ENCODE data around the gene IP6K2.

Gene IP6K2

DNA sequence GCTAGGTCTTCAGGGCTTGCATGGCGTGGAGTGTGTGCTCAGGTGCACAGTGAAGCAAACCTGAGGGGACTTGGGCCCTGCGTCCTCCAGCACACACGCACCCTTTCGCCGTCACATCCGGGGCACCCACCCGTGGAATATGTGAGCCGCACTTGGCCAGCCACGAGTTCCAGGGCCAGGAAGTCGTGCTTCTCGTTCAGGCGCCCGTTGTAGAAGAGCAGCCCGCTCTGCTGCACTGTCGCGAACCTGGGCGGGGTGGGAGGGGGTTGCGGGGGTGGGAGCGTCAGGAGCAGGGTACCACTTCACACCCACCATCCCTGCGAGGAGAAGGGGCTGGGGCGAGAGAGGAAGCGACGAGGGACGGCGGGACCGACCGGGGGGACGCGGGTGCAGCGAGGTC is 61.4 kb downstream of the IP6K2 start:
- DNase-seq (ENCODE audit: low read depth, low spot score) = no peak
- Histone ChIP-seq H3K36me3 (ENCODE audit: insufficient read depth, insufficient read length, low read length) (peaks cover 52% of the 10 kb centered on the region), H3K9me3 (ENCODE audit: insufficient read depth, low read length) (no peaks in the 10 kb centered on the region), H3K27me3 (ENCODE audit: insufficient read depth, insufficient read length) (peaks cover 7% of the 10 kb centered on the region), H3K4me3 (ENCODE audit: insufficient read length, low read depth) (no peak overlapping the region), H3K9ac (ENCODE audit: insufficient read length, low read depth) (no peak overlapping the region), H3K4me1 (ENCODE audit: insufficient read depth, insufficient read length) (peaks cover 7% of the 10 kb centered on the region)
- no peak for TF ChIP-seq YY1 (IDR thresholded peaks at IDR 0.05; ENCODE audit: insufficient read depth, insufficient read length)
- TF ChIP-seq ZNF274 (IDR thresholded peaks at IDR 0.05; ENCODE audit: low read depth, low read length) = no peak
- no peak for TF ChIP-seq SUZ12 (IDR thresholded peaks at IDR 0.05; ENCODE audit: extremely low read depth, insufficient read depth, insufficient read length)

DNA sequence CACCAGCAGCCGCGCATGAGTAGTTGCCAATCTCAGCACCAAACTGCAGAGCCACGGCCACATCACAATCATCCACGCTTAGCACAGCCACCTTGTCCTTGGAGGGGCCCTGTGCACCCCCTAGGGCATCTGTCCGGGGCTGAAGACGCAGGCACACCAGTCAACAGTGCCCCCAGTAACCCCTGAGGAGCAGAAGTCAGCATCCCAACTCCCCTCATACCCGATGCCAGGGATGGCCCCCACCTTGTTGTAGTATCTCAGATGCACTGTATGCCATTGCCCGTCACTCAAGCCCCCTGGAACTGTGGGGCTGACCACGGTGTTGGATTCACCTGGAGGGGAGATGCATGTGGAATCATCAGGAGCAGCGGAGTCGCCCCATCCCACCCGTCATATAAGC is 62.0 kb downstream of the IP6K2 start:
- Histone ChIP-seq H3K4me3 (ENCODE audit: insufficient read length, low read depth) (no peak overlapping the region), H3K4me1 (ENCODE audit: insufficient read depth, insufficient read length) (peaks cover 7% of the 10 kb centered on the region), H3K9ac (ENCODE audit: insufficient read length, low read depth) (no peak overlapping the region), H3K9me3 (ENCODE audit: insufficient read depth, low read length) (no peaks in the 10 kb centered on the region), H3K36me3 (ENCODE audit: insufficient read depth, insufficient read length, low read length) (peaks cover 48% of the 10 kb centered on the region), H3K27me3 (ENCODE audit: insufficient read depth, insufficient read length) (peaks cover 7% of the 10 kb centered on the region)
- TF ChIP-seq YY1 (IDR thresholded peaks at IDR 0.05; ENCODE audit: insufficient read depth, insufficient read length) = no peak
- TF ChIP-seq SUZ12 (IDR thresholded peaks at IDR 0.05; ENCODE audit: extremely low read depth, insufficient read depth, insufficient read length) = no peak
- DNase-seq (ENCODE audit: low read depth, low spot score) = no peak

GRCh38 chr3:48652923-48653715 is 63.9 kb downstream of the IP6K2 start:
- H3K36me3 ChIP-seq (ENCODE audit: insufficient read depth, insufficient read length, low read length) = peaks cover 34% of the 10 kb centered on the region
- TF ChIP-seq SUZ12 (IDR thresholded peaks at IDR 0.05; ENCODE audit: extremely low read depth, insufficient read depth, insufficient read length) (no peak), YY1 (IDR thresholded peaks at IDR 0.05; ENCODE audit: insufficient read depth, insufficient read length) (no peak), ZNF274 (IDR thresholded peaks at IDR 0.05; ENCODE audit: low read depth, low read length) (no peak)

GRCh38 chr3:48651771-48652170 is 65.2 kb downstream of the IP6K2 start:
- Histone ChIP-seq H3K9ac (ENCODE audit: insufficient read length, low read depth) (no peak overlapping the region), H3K27me3 (ENCODE audit: insufficient read depth, insufficient read length) (peaks cover 7% of the 10 kb centered on the region), H3K36me3 (ENCODE audit: insufficient read depth, insufficient read length, low read length) (peaks cover 30% of the 10 kb centered on the region), H3K9me3 (ENCODE audit: insufficient read depth, low read length) (no peaks in the 10 kb centered on the region), H3K4me3 (ENCODE audit: insufficient read length, low read depth) (no peak overlapping the region), H3K4me1 (ENCODE audit: insufficient read depth, insufficient read length) (peaks cover 5% of the 10 kb centered on the region)
- TF ChIP-seq SUZ12 (IDR thresholded peaks at IDR 0.05; ENCODE audit: extremely low read depth, insufficient read depth, insufficient read length) (no peak), ZNF274 (IDR thresholded peaks at IDR 0.05; ENCODE audit: low read depth, low read length) (no peak), YY1 (IDR thresholded peaks at IDR 0.05; ENCODE audit: insufficient read depth, insufficient read length) (no peak)
- no peak for DNase-seq (ENCODE audit: low read depth, low spot score)

More at GRCh38 chr3:48652923-48653715, 63.9 kb downstream of the IP6K2 start:
- Histone ChIP-seq H3K4me1 (ENCODE audit: insufficient read depth, insufficient read length) (peaks cover 7% of the 10 kb centered on the region), H3K4me3 (ENCODE audit: insufficient read length, low read depth) (no peak overlapping the region), H3K27me3 (ENCODE audit: insufficient read depth, insufficient read length) (peaks cover 7% of the 10 kb centered on the region), H3K9ac (ENCODE audit: insufficient read length, low read depth) (no peak overlapping the region), H3K9me3 (ENCODE audit: insufficient read depth, low read length) (no peaks in the 10 kb centered on the region)
- DNase-seq (ENCODE audit: low read depth, low spot score) = no peak

GRCh38 chr3:48650723-48651122 is 66.3 kb downstream of the IP6K2 start:
- no peak overlapping the region for H3K9ac ChIP-seq (ENCODE audit: insufficient read length, low read depth)

GRCh38 chr3:48648188-48648850 is 68.7 kb downstream of the IP6K2 start:
- Histone ChIP-seq H3K4me1 (ENCODE audit: insufficient read depth, insufficient read length) (peaks cover 3% of the 10 kb centered on the region), H3K36me3 (ENCODE audit: insufficient read depth, insufficient read length, low read length) (peaks cover 34% of the 10 kb centered on the region), H3K9me3 (ENCODE audit: insufficient read depth, low read length) (no peaks in the 10 kb centered on the region), H3K4me3 (ENCODE audit: insufficient read length, low read depth) (no peak overlapping the region), H3K27me3 (ENCODE audit: insufficient read depth, insufficient read length) (no peaks in the 10 kb centered on the region), H3K9ac (ENCODE audit: insufficient read length, low read depth) (no peak overlapping the region)
- DNase-seq (ENCODE audit: low read depth, low spot score) = no peak
- no peak for TF ChIP-seq YY1 (IDR thresholded peaks at IDR 0.05; ENCODE audit: insufficient read depth, insufficient read length)
- no peak for TF ChIP-seq SUZ12 (IDR thresholded peaks at IDR 0.05; ENCODE audit: extremely low read depth, insufficient read depth, insufficient read length)
- no peak for TF ChIP-seq ZNF274 (IDR thresholded peaks at IDR 0.05; ENCODE audit: low read depth, low read length)

More at GRCh38 chr3:48650723-48651122, 66.3 kb downstream of the IP6K2 start:
- Histone ChIP-seq H3K4me3 (ENCODE audit: insufficient read length, low read depth) (no peak overlapping the region), H3K4me1 (ENCODE audit: insufficient read depth, insufficient read length) (peaks cover 3% of the 10 kb centered on the region), H3K36me3 (ENCODE audit: insufficient read depth, insufficient read length, low read length) (peaks cover 36% of the 10 kb centered on the region), H3K9me3 (ENCODE audit: insufficient read depth, low read length) (no peaks in the 10 kb centered on the region), H3K27me3 (ENCODE audit: insufficient read depth, insufficient read length) (peaks cover 7% of the 10 kb centered on the region)
- no peak for TF ChIP-seq YY1 (IDR thresholded peaks at IDR 0.05; ENCODE audit: insufficient read depth, insufficient read length)
- no peak for TF ChIP-seq SUZ12 (IDR thresholded peaks at IDR 0.05; ENCODE audit: extremely low read depth, insufficient read depth, insufficient read length)
- no peak for TF ChIP-seq ZNF274 (IDR thresholded peaks at IDR 0.05; ENCODE audit: low read depth, low read length)
- DNase-seq (ENCODE audit: low read depth, low spot score) = no peak

- TF ChIP-seq YY1 (IDR thresholded peaks at IDR 0.05; ENCODE audit: insufficient read depth, insufficient read length) (no peak), ZNF274 (IDR thresholded peaks at IDR 0.05; ENCODE audit: low read depth, low read length) (no peak), SUZ12 (IDR thresholded peaks at IDR 0.05; ENCODE audit: extremely low read depth, insufficient read depth, insufficient read length) (no peak)
Observed at GRCh38 chr3:48647714-48648113, 69.3 kb downstream of the IP6K2 start.

More at GRCh38 chr3:48647714-48648113, 69.3 kb downstream of the IP6K2 start:
- Histone ChIP-seq H3K27me3 (ENCODE audit: insufficient read depth, insufficient read length) (no peaks in the 10 kb centered on the region), H3K4me1 (ENCODE audit: insufficient read depth, insufficient read length) (no peaks in the 10 kb centered on the region), H3K9me3 (ENCODE audit: insufficient read depth, low read length) (no peaks in the 10 kb centered on the region), H3K4me3 (ENCODE audit: insufficient read length, low read depth) (no peak overlapping the region), H3K9ac (ENCODE audit: insufficient read length, low read depth) (no peak overlapping the region), H3K36me3 (ENCODE audit: insufficient read depth, insufficient read length, low read length) (peaks cover 34% of the 10 kb centered on the region)
- no peak for DNase-seq (ENCODE audit: low read depth, low spot score)
